WTC11 (cell line): ENCODE measurements around the gene ZRSR2.

Experiments
- FOXK1 ChIP-seq: sonication (generic); formaldehyde crosslinking; IDR thresholded peaks from 2 replicates; pipeline ENCODE4 v1.8.0; 2022; ENCODE audit warnings: mild to moderate bottlenecking, moderate library complexity, missing genetic modification reagents
- FOXP4 ChIP-seq: sonication (generic); formaldehyde crosslinking; IDR thresholded peaks from 2 replicates; pipeline ENCODE4 v1.8.0; 2022; ENCODE audit warnings: mild to moderate bottlenecking, missing genetic modification reagents
- JUN ChIP-seq: sonication (generic); formaldehyde crosslinking; IDR thresholded peaks from 2 replicates; pipeline ENCODE4 v1.8.0; 2023; ENCODE audit warnings: mild to moderate bottlenecking, missing genetic modification reagents
- TF ChIP-seq, protein P1 (sequence below): fragments of 250-450 bp; sonication (Bioruptor Pico); IDR thresholded peaks from 2 replicates; pipeline ENCODE4 v1.8.0; 2021; ENCODE audit warnings: mild to moderate bottlenecking
- TF ChIP-seq, protein P2 (sequence below): fragments of 200-600 bp; IDR thresholded peaks from 2 replicates; pipeline ENCODE4 v1.8.0; 2022; ENCODE audit warnings: antibody characterized with exemption
- TF ChIP-seq, protein P3 (sequence below): sonication (generic); formaldehyde crosslinking; IDR thresholded peaks from 2 replicates; pipeline ENCODE4 v1.8.1; 2022; ENCODE audit warnings: mild to moderate bottlenecking, missing genetic modification reagents, moderate library complexity, borderline replicate concordance

DNA sequence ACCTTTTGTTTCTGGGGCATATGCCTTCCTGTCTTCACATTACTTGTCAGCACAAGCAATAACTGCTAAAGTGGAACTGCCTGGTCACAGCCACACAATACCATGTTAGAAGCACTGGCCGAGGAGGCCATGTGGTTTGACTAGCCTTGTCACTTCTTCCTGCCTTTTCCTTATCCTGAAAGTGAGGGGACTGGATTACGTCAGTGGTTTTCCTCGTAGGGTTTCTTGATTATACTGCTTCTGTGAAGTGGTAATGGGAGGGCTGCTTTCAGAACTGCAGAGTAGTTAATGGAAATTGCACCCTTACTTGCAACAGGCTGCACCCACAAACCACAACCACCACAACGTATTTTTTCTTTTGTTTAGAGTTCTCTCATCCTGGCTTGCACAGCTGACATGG is 26.6 kb downstream of the ZRSR2 start:
- TF ChIP-seq FOXP4 (CRISPR knock-in tag) = no peak
- TF ChIP-seq, protein P1, sequence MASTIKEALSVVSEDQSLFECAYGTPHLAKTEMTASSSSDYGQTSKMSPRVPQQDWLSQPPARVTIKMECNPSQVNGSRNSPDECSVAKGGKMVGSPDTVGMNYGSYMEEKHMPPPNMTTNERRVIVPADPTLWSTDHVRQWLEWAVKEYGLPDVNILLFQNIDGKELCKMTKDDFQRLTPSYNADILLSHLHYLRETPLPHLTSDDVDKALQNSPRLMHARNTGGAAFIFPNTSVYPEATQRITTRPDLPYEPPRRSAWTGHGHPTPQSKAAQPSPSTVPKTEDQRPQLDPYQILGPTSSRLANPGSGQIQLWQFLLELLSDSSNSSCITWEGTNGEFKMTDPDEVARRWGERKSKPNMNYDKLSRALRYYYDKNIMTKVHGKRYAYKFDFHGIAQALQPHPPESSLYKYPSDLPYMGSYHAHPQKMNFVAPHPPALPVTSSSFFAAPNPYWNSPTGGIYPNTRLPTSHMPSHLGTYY (CRISPR knock-in tag) = no peak
- no peak for TF ChIP-seq FOXK1 (CRISPR knock-in tag)
- TF ChIP-seq, protein P2, sequence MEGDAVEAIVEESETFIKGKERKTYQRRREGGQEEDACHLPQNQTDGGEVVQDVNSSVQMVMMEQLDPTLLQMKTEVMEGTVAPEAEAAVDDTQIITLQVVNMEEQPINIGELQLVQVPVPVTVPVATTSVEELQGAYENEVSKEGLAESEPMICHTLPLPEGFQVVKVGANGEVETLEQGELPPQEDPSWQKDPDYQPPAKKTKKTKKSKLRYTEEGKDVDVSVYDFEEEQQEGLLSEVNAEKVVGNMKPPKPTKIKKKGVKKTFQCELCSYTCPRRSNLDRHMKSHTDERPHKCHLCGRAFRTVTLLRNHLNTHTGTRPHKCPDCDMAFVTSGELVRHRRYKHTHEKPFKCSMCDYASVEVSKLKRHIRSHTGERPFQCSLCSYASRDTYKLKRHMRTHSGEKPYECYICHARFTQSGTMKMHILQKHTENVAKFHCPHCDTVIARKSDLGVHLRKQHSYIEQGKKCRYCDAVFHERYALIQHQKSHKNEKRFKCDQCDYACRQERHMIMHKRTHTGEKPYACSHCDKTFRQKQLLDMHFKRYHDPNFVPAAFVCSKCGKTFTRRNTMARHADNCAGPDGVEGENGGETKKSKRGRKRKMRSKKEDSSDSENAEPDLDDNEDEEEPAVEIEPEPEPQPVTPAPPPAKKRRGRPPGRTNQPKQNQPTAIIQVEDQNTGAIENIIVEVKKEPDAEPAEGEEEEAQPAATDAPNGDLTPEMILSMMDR = no peak
- TF ChIP-seq JUN = no peak
- TF ChIP-seq, protein P3, sequence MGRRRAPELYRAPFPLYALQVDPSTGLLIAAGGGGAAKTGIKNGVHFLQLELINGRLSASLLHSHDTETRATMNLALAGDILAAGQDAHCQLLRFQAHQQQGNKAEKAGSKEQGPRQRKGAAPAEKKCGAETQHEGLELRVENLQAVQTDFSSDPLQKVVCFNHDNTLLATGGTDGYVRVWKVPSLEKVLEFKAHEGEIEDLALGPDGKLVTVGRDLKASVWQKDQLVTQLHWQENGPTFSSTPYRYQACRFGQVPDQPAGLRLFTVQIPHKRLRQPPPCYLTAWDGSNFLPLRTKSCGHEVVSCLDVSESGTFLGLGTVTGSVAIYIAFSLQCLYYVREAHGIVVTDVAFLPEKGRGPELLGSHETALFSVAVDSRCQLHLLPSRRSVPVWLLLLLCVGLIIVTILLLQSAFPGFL (CRISPR knock-in tag) = no peak
